ENCODE measurements around the gene ZNF891.

- TF ChIP-seq, protein P1, sequence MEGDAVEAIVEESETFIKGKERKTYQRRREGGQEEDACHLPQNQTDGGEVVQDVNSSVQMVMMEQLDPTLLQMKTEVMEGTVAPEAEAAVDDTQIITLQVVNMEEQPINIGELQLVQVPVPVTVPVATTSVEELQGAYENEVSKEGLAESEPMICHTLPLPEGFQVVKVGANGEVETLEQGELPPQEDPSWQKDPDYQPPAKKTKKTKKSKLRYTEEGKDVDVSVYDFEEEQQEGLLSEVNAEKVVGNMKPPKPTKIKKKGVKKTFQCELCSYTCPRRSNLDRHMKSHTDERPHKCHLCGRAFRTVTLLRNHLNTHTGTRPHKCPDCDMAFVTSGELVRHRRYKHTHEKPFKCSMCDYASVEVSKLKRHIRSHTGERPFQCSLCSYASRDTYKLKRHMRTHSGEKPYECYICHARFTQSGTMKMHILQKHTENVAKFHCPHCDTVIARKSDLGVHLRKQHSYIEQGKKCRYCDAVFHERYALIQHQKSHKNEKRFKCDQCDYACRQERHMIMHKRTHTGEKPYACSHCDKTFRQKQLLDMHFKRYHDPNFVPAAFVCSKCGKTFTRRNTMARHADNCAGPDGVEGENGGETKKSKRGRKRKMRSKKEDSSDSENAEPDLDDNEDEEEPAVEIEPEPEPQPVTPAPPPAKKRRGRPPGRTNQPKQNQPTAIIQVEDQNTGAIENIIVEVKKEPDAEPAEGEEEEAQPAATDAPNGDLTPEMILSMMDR (IDR thresholded peaks at IDR 0.05), result no peak
- TF ChIP-seq POLR2A (IDR thresholded peaks at IDR 0.05), result no peak
Measured at GRCh38 chr12:133108150-133108549, 21.9 kb downstream of the ZNF891 start.
